ENCODE measurements around the gene SMIM13. TPM values are rescaled to one million over a fixed set of nuclear protein-coding genes. Genes with fewer than 3 reads are reported as not detected.

SMIM13 gene
- total RNA-seq, 2 donors from 2014 or later, result 7.5 to 8.4 TPM

GRCh38 chr6:11139051-11139960 is 45.7 kb downstream of the SMIM13 start:
- no peak for TF ChIP-seq CTCF (IDR thresholded peaks at IDR 0.05)
- DNase-seq (ENCODE audit: low spot score), result no peak
- ATAC-seq (ENCODE audit: insufficient number of reproducible peaks, low FRiP score, low read depth), result no peak
- Histone ChIP-seq H3K4me1 (ENCODE audit: control insufficient read depth in 1 of 2, low read depth in 2 of 2) (no peaks in the 10 kb centered on the region), H3K4me3 (no peak overlapping the region), H3K27me3 (replicated peaks; ENCODE audit: insufficient read depth) (no peaks in the 10 kb centered on the region), H3K27ac (no peak overlapping the region), H3K9me3 (no peaks in the 10 kb centered on the region), H3K36me3 (peaks cover 8% of the 10 kb centered on the region)

- no peak for ATAC-seq (ENCODE audit: insufficient number of reproducible peaks, low FRiP score, low read depth)
- no peak for DNase-seq (ENCODE audit: low spot score)
- Histone ChIP-seq H3K27ac (no peak overlapping the region), H3K4me1 (ENCODE audit: control insufficient read depth in 1 of 2, low read depth in 2 of 2) (no peaks in the 10 kb centered on the region), H3K27me3 (replicated peaks; ENCODE audit: insufficient read depth) (no peaks in the 10 kb centered on the region), H3K36me3 (peaks cover 5% of the 10 kb centered on the region), H3K4me3 (no peak overlapping the region), H3K9me3 (no peaks in the 10 kb centered on the region)
- TF ChIP-seq CTCF (IDR thresholded peaks at IDR 0.05), result no peak
Measured at GRCh38 chr6:11140056-11140455, 46.4 kb downstream of the SMIM13 start.

- no peak for DNase-seq (ENCODE audit: low spot score)
- Histone ChIP-seq H3K9me3 (no peaks in the 10 kb centered on the region), H3K36me3 (no peaks in the 10 kb centered on the region), H3K4me1 (ENCODE audit: control insufficient read depth in 1 of 2, low read depth in 2 of 2) (no peaks in the 10 kb centered on the region), H3K4me3 (no peak overlapping the region), H3K27ac (no peak overlapping the region), H3K27me3 (replicated peaks; ENCODE audit: insufficient read depth) (no peaks in the 10 kb centered on the region)
- no peak for ATAC-seq (ENCODE audit: insufficient number of reproducible peaks, low FRiP score, low read depth)
- TF ChIP-seq CTCF (IDR thresholded peaks at IDR 0.05), result no peak
Measured at GRCh38 chr6:11141295-11141694, 47.7 kb downstream of the SMIM13 start.

GRCh38 chr6:11142296-11143027 is 48.8 kb downstream of the SMIM13 start:
- Histone ChIP-seq H3K36me3 (no peaks in the 10 kb centered on the region), H3K27ac (no peak overlapping the region), H3K27me3 (replicated peaks; ENCODE audit: insufficient read depth) (no peaks in the 10 kb centered on the region), H3K4me3 (no peak overlapping the region), H3K9me3 (no peaks in the 10 kb centered on the region), H3K4me1 (ENCODE audit: control insufficient read depth in 1 of 2, low read depth in 2 of 2) (no peaks in the 10 kb centered on the region)
- ATAC-seq (ENCODE audit: insufficient number of reproducible peaks, low FRiP score, low read depth), result no peak
- DNase-seq (ENCODE audit: low spot score), result no peak
- TF ChIP-seq CTCF (IDR thresholded peaks at IDR 0.05), result no peak
